HG03175 (cell line): ENCODE measurements around the gene ITGB8.

Experiments
- ATAC-seq: cut with Tn5 transposase; IDR thresholded peaks from one replicate; pipeline ENCODE4 v1.9.1; 2021; ENCODE audit warnings: mild to moderate bottlenecking, moderate library complexity; ENCODE audit not compliant: unreplicated experiment

Gene ITGB8

DNA sequence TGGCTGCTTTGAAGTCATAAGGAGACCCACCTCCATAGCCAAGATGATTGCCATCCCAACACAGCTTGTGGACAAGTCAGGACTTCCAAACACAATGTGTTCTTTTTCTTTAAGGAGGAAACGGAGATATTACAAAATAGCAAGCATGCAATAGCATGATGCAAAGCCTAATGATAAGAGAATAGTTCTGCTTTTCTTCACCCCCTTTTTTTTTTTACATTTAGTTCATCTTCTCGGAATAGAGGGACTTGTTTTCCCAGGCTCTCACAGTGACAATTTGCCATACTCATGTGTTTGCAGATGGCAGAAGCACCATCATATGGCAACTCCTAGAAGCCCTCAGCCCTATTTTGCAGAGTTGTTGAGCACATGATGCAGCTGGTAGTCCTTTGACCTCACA, 119.8 kb downstream of the ITGB8 start:
- ATAC-seq, result no peak

DNA sequence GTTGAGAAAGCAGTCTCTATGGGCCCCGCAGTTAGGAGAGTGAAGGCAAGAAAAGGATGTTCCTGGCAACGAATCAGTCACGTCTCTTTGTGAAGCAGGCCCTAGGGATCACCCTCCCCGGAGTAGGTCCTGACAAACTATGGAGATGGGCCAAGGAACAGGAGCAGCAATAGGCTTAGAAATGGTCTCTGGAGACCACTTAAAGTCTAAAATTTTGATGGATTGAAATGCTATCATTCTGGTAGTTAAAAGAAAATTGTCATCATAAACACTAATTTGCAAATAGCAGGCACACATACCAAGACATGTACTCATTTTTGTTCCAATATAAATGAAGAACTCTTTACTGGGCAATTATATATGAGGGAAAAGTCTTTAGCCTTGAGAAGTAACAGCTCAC, 123.5 kb downstream of the ITGB8 start:
- no peak for ATAC-seq

DNA sequence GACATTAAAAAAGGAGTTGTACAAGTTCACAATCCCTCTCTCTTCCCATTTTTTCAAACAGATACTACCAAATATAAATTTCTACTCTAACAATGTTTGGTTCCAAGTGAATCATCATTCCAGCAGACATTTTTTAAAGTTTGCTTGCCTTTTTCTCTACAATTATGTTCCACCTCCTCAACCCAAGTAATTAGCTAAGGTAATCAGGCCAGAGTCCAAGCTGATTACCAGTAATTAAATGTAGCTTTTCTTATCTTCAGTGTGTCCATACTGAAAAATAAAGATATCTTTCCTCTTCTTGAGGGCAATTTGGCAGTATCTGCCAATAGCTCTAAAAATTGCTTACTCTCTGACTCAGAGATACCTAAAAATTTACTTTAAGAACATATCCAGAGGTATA, 126.0 kb downstream of the ITGB8 start:
- ATAC-seq, result no peak

DNA sequence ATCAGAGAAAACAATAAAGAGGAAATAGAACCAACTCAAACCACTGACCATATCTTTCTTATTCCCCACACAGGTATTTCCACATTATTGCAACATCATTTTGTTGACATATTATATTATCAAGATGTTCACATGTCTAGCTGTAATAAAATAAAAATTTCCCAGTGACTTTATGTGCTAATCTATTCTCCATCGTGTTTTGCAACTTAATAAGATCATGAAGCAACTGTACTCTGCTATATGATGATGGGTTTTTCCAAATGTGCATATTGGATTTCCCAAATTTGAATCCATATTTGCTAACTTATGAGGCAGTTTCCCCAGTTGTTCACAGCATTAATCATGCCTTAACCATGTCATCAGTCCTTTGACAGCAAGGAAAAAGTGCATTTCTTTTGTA, 127.8 kb downstream of the ITGB8 start:
- ATAC-seq, result no peak

DNA sequence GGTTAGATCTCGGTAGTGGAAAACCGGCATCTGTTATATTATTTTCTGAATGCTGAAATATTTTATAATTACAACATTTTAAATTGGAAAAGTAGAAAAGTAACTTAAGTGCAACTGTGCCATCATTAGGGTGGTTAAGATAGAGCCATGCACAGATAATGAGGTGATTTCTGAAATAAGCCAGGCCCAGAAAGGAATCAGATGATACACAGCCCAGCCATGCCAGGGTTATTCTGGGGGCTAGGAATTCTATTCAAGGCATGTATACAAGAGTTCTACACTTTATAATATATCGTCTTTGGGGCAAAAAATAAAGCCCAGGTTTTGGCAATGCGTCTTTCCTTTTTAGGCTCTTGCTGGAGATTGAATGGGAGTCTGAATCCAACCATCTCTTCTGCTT, 128.7 kb downstream of the ITGB8 start:
- no peak for ATAC-seq

DNA sequence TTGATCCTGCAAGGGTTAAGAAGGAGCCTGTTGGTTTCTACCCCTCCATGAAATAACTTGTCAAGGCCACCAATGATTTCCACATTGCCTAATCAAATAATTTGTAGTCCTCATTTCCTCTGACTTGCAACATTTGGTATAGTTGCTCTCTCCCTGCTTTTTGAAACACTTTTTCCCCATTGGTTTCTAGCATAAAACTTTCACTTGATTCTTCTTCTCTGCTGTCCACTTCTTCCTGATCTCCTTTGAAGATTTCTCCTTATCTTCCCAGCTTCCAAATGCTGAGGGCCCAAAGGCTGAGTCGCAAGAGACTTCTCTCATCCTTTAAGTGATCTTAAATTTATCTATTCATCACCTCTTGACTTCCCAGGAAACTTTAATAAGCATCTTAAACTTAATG, 134.2 kb downstream of the ITGB8 start:
- ATAC-seq, result no peak
